HG03432 (cell line): ENCODE results near the gene UBE2L5.

ENCODE experiments used
- ATAC-seq: cut with Tn5 transposase; IDR thresholded peaks from one replicate; pipeline ENCODE4 v1.9.1; 2021; ENCODE audit warnings: mild to moderate bottlenecking, moderate library complexity; ENCODE audit not compliant: unreplicated experiment

Gene UBE2L5

DNA sequence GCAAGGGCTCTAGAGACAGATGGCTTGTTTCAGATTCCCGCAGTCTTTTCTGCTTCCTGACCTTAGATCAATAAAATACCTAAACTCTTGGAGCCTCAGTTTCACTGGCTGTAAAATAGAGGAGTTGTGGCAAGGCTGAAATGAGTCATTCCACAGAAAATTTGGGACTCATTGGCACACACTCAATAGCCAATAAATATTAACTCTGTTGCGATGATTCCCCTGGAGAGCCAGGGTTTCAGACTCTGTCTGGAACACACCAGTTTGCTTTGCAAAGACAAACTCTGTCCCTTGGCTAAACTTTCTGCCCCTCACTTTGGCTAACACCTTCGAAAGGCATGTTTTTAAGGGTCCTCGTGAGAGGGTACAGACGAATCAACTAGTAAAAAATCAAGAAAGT is 18.1 kb upstream of the UBE2L5 start:
- ATAC-seq, result no peak

DNA sequence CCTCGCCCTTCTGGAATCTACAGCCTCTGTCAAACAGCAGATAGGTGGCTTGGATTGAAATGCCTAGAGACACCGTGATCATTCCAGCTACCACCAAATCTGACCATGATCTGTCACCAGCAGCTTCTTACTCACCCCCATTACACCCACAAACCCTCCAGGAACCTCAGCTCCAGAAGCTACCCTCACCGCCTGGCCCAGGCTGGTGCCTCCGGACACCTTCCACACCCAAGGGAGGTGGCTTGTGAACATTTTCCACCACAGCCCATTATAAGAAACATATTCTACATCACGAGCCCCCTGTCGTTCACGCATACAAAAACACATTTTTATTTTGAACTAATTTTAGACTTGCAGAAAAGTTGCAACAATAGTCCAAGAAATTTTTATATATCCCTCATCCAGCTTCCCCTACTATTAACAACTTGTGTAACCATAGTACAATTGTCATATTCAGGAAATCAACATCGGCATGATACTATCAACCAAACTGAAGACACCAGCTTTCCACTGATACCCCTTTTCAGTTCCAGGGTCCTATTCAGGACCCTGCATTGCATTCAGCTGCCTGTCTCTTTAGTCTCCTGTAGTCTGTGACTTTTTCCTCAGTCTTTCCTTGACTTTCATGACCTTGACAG is 15.4 kb upstream of the UBE2L5 start:
- ATAC-seq, result no peak

DNA sequence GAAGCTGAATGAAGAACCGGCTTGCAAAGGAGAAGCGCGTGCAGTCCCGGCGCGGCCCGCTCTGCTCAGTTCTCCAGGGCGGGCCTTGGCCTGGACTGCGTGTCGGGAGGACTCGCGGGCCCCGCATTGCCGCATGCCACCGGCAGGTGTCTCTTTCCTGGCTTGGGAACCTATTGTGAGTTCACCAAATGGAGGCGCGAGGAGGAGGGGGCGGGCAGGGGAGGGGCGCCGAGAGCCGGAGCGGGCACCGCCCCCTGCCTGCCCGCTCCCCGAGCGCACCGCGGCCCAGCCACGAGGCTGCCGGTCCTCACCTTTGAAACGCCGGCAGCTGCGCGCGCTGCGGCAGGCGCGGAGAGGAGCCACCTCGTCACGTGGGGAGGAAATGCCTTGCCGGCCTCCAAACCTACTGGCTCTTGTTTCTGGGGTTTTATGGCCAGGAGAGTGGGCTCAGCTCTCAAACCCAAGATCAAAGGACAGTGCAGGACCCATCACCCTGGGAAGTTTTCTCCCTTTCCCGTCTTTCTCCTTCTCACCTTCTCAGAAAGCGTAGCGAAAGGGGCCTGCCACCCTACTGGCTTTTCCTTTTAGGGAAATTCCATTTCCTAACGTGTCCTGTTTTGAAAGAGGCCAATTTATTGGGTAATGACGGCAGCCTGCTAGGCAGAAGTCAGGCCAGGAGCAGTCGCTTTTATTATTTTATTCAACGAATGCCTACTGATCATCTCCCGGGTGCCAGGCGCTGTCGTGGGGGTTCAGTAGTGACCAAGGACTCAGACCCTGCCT is 13.8 kb upstream of the UBE2L5 start:
- peak; percentile 92 for ATAC-seq

DNA sequence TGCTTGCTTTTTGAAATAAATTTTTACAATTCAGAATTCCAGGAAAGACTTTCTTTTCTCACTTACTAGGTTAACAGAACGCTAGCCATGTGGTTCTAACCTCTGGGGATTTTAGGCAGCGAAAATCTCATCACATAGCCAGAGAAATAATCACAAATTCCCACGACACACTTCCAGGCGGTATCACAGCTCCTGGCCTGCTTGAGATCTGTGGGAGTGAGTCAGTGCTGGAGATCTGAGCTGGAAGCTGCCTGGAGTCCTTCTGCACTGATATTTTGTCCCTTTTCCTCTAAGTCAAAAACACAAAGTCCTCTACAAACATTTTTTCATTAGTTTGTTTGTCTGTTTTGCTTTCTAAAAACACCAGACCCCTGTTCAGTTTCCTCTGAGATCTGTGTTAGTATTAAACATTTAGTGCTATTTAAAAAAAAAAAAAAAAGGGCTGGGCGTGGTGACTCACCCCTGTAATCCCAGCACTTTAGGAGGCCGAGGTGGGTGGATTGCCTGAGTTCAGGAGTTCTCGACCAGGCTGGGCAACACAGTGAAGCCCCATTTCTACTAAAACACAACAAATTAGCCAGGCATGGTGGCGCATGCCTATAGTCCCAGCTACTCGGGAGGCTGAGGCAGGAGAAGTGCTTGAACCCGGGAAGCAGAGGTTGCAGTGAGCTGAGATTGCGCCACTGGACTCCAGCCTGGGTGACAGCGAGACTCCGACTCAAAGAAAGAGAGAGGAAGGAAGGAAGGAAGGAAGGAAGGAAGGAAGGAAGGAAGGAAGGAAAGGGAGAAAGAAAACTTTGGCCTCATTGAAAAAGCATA is 12.2 kb upstream of the UBE2L5 start:
- ATAC-seq, result no peak

DNA sequence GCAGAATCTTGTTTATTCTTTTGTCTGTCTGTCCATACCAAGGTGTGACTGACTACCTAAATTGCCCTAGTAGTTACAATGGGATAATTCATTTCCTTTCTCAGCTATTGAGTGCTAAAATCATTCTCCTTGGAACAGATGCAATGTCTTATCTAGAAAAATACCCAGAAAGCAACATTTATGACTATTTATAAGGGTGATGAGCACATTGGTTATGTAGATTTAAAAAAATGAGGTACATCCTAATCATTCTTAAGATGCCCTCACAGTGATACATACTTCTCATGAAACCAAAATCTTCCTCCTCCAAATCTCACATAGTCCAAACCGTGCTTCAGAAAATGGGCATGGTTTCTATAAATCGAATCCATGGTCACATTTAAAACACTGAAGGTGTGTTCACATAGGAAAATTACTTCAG is 11.6 kb upstream of the UBE2L5 start:
- ATAC-seq, result no peak

DNA sequence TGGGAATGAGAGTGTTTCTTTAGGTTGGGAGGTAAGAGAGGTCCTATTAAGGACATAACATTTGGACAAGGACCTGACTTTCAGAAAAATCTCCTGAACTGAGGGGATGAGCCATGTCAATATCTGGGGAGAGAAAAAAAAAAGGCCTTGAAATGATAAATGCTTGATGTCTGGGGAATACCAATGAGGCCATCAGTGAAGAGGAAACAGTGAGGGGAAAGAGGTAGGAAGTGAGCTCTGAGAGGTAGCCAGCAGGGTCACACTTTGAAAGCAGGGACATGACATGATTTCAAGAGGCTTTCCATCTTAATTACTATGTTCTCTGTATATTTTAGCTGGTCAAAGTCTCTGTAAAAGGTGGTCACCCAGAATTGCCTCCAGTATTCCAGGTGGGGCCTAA is 9.9 kb upstream of the UBE2L5 start:
- ATAC-seq, result no peak

DNA sequence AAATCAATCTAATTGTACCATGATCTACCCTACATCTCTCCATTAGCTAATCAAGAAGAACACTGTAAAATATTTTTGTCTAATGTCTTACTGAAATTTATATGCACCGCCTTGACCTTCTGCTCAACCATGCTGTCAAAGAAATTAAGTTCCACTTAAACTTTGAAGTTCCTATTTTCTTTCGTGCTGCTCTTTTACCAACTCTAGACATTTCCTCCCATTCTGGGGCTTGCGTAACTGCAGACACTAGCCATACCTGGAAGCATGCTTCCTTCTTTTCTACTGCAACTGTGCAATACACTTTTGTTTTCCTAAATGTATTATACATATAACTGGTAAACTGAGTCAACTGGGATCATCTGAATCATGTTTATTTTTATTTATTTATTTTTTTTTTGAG is 8.5 kb upstream of the UBE2L5 start:
- ATAC-seq, result no peak

DNA sequence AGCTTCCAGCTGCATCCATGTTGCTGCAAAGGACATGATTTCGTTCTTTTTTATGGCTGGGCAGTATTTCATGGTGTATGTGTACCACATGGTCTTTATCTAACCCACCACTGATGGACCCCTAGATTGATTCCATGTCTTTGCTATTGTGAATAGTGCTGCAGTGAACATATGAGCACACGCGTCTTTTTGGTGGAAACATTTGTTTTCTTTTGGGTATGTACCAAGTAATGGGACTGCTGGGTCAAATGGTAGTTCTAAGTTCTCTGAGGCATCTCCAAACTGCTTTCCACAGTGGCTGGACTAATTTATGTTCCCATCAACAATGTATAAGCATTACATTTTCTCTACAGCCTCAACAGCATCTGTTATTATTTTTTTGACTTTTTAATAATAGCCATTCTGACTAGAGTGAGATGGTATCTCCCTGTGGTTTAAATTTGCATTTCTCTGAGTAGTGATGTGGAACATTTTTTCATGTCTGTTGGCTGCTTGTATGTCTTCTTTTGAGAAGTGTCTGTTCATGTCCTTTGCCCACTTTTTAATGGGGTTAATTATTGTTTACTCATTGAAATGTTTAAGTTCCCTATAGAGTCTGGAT is 6.8 kb upstream of the UBE2L5 start:
- peak; percentile 83 for ATAC-seq

DNA sequence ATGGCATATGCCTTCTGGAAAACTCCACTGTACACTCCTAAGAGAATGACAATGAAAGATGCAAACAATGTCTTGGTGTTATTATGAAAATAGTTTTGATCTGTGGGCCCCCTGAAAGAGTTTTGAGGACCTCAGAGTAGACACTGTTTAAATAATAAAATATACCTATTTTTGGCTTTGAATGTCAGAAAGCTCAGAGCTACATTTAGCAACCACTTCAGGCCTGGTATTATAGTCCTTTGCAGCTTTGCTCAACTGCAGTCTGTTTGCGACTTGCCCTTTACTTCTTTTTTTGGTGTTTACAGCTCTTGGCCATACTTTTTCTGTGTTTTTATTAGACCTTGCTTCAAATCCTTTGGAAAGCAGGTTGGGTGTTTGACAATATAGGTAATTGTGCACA is 5.8 kb upstream of the UBE2L5 start:
- ATAC-seq, result no peak

DNA sequence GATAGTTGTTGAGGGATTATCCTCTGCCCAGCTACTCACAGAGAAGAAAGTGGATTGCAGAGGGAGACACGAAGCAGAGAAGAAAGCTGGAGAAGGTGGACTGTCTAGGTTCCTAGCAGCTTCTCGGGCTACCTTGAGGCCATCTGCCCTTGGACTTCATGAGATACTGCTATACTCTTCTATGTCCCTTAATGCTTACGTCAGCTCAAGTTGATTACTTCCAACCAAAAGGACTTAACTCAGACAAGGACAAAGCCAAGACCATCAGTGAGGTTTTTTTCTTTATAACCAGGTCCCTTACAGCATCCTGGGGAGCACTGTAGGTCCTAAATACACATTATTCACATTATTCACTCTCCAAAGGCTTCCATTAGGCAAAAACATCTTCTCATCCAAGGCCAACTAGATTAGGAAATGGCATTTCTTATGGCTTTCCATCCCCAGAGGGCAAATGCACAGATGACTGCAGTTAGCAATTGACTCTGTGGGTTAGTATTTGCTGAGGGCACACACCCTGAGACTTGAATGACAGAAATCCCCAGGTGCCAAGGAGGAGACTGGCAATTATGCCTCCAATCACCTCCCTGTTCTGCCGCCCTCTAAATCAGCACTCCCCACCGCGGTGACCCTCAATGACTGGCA is 4.1 kb upstream of the UBE2L5 start:
- no peak for ATAC-seq

DNA sequence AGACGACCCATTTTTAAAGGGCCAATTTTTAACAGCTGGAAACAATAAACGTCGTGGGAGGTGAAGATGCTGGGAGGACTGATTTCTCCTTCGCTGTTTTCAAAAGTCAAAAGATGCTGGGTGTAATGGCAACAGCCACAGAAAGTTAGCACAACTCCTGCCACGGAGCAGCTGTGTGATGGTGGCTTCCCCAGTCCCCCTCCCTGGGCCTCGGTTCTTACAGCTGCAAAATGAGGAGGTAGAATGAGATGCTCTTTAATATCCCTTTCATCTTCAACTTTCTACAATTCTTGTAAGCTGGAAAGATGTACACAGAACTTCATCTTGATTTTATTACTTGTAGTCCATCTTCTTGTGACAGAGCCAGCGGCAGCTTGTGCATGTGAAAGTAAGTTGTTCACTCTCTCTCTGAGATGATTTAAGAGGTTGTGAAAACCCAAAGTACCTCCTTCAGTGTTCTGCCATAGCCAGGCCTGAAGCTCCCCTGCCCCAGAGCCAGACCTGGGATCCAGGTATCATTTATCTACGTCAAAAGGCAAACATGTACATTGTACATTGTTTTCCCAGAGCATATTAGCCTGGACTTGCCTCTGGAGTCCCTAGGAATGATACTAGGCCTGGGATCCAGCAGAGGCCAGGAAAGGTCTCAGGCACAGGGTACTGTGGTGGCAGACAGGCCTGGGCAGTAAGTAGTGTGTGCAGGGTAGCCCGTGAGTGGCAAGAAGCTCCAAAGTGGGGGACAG is 3.4 kb upstream of the UBE2L5 start:
- no peak for ATAC-seq

DNA sequence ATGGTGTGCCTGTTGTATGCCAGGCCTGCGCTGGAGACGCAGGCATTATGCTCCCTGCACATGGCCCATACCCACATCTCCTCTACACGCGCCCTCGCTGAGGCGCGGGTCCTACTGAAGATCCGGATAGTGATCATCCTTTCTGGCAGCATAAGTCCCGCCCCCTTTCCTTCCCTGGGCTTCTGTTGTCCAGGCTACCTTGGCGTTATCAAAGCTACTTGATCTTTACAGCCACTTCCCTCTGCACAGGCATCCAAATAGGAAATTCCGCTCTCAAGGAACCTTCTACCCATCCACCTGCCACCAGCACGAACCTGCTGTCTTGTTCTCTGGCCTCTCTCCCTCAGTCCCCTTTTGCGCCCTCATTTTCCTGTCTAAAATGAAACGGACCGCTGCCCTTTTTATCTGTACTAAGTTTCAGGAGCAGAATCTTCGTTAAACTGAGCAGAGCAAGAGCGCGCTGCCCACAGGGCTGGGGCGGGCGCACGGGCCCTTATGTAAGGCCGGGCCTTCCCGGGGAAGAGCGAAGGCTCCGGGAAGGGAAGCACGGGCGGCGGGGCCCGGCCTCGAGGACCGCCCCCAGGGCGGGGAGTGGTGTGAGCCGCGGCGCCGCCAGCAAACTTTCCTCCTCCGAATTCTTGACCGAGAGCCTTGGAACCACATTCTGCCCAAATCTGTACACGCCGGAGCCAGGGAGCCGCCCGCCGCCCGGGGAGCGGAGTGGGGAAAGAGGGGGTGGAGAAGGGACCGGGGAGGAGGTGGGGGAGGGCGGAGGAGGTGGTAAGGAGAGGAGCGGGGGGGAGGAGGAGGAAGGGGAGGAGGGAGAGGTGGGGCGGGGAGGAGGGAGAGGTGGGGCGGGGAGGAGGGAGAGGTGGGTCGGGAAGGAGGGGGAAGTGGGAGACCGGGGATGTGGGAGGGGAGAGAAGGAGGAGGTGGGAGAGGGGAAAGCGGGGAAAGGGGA is 920 bp upstream of the UBE2L5 start:
- ATAC-seq, result peak; percentile 46

DNA sequence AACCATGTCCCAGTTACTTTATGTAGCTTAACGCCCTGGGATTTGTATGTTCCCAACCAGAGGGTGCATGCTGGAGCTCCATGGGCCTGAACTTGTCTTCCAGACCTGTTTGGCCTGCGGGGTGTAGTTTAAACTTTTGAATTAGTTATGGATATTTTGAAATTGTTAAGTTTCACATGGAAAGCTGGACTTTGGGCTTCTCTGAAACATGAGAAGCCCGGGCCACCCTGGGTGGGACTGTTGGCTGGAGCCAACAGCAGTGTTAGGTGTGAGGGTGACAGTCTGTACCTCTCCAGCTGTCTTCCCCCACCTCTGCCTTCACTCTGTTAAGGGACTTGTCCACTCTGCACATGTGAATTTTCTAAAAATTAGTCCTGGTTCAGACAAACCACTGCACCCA is 1.6 kb downstream of the UBE2L5 start:
- ATAC-seq, result no peak

DNA sequence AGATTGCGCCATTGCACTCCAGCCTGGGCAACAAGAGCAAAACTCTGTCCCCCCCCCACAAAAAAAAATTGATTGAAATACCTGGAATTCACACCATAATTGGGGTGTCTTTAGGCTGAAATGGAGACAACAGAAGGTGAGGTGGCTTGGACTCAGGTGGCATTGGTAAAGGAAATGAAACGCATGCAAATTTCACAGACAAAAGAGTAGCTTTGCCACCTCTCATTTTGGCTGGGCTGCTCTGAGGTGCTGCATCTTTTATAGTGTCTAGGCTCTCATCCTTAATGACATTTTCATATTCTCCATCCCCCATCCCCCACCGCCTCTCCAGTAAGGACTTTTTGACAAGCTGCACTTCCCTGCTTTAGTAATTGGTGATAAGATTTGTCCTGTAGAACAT is 6.9 kb downstream of the UBE2L5 start:
- ATAC-seq, result no peak

DNA sequence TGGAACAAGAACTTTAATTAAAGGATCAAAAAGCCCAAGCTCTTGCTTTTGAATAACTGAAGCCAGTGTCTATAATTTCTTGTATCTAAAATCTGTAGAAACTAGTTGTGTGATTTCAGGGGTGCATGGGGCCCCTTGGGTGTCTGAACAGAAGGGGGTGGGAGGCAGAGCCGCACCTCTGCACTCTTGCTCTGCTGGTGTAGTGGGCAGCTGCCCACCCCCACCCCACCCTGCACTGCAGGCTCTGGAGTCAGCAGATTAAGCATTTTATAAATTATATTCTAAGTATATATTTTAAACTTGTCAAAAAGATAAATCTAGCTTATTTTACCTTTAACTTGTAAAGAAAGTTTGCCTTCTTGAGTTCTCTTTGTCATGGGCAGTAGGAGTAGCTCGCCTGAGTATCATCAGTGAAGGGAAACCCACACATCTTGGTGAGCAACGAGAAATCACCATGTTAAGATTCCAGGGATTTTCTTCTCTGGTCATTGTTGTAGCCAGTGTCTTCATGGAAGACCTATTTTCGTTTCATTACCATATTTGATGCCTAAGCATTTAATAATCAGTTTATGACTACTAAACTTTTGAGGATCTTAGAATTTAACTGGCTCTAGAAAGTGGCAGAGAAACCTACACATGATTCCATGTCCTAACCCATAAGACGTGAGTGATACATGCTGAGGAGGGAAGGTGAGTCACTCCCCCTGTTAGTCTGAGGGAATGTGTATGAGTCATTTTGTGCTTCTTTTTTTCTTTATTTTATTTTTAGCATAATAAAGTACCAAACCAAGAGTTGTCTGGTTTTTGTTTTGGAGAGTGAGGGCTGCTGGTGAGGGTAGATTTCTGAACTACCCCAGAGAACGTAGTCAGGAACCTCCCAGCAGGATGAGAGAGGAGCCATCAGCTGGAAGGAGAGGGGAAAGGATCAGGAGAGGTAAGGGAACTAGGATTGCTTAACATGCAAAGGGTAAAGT is 7.7 kb downstream of the UBE2L5 start:
- peak; percentile 88 for ATAC-seq

DNA sequence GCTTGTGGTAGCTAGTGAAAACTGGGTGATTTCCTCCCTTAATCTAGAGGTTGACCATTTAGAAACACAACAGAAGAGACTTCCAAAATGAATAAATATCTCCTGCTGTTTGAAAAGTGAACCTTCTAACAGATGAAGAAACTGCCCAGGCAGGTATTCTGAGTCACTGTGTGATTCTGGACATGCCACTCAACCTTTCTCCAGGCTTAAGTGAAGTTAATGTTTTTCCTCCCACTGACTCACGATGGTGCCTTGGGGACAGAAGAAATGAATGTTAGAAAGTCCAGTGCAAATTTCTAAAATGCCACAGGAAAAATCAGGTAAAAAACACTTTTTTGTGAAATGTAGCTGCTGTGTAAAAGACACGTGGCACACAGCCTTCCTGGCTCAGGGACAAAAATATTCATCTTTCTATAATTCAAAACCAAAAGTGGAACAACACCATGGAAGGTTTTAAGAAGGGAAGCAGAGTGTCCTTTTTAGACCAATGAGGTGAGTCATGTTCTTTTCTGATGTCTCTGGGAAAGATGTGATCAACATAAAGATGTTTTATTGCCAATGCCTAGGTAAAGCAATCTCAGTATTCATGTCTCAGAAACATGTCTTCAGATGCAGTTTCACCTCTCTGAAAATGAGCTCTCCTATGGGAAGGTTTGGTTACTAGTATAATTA is 9.1 kb downstream of the UBE2L5 start:
- peak; percentile 38 for ATAC-seq

DNA sequence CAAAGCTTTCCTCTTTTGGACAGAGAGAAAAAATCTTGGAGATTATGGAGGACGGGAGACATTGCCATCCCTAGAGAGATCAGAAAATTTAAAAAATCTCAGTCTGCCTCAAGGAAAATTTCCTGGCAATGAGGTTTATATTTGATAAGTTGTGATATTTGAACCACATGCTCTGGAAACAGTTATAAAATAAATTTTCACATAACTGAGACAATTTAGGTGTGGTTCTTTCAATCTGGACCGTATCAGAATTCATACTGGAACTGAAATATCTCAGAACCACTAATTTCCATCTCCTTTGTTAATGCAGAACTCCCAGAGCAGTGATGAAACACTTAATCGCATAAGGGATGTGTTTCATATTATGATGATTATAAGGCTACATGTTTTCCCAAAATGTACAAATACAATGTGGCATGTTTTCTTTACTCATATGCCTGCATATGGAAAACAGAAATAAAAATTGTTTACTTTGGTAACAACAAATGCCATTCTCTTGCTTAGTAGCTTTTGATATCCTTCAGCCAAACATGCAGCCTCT is 13.7 kb downstream of the UBE2L5 start:
- ATAC-seq, result no peak
